T-helper 17 cell (primary cell): Measurements from ENCODE around the gene PRSS3. TPM values are rescaled to one million over a fixed set of nuclear protein-coding genes. Genes with fewer than 3 reads are reported as not detected.
"Not testable (repeated sequence)": the region's sequence is repeated elsewhere in the genome, so short reads cannot be mapped to it uniquely, and the experiment has no call there.

Experiments used
- ATAC-seq: fragments of 150-1000 bp; cut with Tn5 transposase; 2 replicates; pipeline ENCODE4 v1.10.0; 2021; ENCODE audit warnings: mild to moderate bottlenecking, moderate library complexity
- DNase-seq, 3 donors: peaks; one replicate each; pipeline versions ENCODE4 v3.0.0 to v3.0.0-alpha.2; 2020 to 2021
- H3K9me3 ChIP-seq: one replicate; pipeline ENCODE4 v1.7.0; 2013; ENCODE audit warnings: low read length, mild to moderate bottlenecking; ENCODE audit not compliant: control insufficient read depth, poor library complexity, severe bottlenecking
- H3K27ac Mint-ChIP-seq: one replicate; pipeline ENCODE4 v1.8.0; 2022; ENCODE audit warnings: mild to moderate bottlenecking, moderate library complexity, mixed read lengths
- H3K27me3 Mint-ChIP-seq: one replicate; pipeline ENCODE4 v1.8.0; 2022; ENCODE audit warnings: mixed read lengths
- H3K36me3 Mint-ChIP-seq: one replicate; pipeline ENCODE4 v1.8.0; 2022; ENCODE audit warnings: low read depth, mixed read lengths
- H3K4me1 Mint-ChIP-seq: one replicate; pipeline ENCODE4 v1.8.0; 2022; ENCODE audit warnings: mild to moderate bottlenecking, mixed read lengths
- H3K4me3 Mint-ChIP-seq: one replicate; pipeline ENCODE4 v1.8.0; 2022; ENCODE audit warnings: mild to moderate bottlenecking, moderate library complexity, mixed read lengths
- total RNA-seq, 4 donors: library from RNA in 2 of 4; stranded (reverse) in 2 of 4; gene quantifications; one replicate each; pipeline ENCODE4 v1.2.3 and lab custom pipeline; 2022 to 2026

PRSS3 gene
- total RNA-seq, 2 donors from 2014 or later, result not detected

DNA sequence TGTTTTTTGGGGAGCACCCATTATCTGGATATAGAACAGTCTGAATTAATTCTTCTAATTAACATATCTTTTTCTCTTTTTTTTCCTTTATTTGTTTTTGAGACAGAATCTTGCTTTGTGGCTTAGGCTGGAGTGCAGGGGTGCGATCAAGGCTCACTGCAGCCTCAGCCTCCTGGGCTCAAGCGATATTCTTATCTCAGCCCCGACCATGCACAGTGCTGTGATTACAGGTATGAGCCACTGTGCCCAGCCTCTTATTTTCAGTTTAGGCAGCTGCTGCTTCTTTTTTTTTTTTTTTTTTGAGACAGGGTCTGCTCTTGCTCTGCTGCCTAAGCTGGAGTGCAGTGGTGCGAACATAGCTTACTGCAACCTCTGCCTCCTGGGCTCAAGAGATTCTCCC, 41.8 kb downstream of the PRSS3 start:
- ATAC-seq (no peak), DNase-seq (no peak)
- H3K27me3 Mint-ChIP-seq, result no peaks in the 10 kb centered on the region
- no peaks in the 10 kb centered on the region for H3K36me3 Mint-ChIP-seq
- peak overlapping the region; percentile 72 for H3K27ac Mint-ChIP-seq
- peaks cover 39% of the 10 kb centered on the region for H3K4me1 Mint-ChIP-seq
- no peaks in the 10 kb centered on the region for H3K9me3 ChIP-seq
- H3K4me3 Mint-ChIP-seq, result no peak overlapping the region

DNA sequence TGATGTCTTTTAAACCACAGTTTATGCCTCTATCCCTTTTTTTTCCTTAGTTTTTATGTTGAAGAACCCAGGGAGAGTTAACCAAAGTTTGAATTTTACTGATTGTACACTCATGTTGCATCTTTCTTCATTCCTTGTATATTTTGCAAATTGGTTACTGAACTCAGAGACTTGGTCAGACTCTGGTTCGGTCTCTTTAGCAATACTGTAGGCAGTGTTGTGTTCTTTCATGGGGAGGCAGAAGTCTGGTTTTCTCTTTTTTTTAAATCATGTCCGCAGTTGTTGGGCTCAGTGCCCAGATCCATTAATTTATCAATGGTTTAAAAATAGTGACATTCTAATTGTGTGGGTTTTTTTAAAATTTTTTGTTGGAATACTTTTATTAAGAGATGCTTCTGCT, 45.0 kb downstream of the PRSS3 start:
- ATAC-seq, result no peak
- H3K36me3 Mint-ChIP-seq, result no peaks in the 10 kb centered on the region
- no peaks in the 10 kb centered on the region for H3K27me3 Mint-ChIP-seq
- H3K27ac Mint-ChIP-seq, result peak overlapping the region; percentile 72
- H3K4me1 Mint-ChIP-seq, result peaks cover 37% of the 10 kb centered on the region
- no peak overlapping the region for H3K4me3 Mint-ChIP-seq
- DNase-seq, result no peak
- H3K9me3 ChIP-seq, result no peaks in the 10 kb centered on the region

DNA sequence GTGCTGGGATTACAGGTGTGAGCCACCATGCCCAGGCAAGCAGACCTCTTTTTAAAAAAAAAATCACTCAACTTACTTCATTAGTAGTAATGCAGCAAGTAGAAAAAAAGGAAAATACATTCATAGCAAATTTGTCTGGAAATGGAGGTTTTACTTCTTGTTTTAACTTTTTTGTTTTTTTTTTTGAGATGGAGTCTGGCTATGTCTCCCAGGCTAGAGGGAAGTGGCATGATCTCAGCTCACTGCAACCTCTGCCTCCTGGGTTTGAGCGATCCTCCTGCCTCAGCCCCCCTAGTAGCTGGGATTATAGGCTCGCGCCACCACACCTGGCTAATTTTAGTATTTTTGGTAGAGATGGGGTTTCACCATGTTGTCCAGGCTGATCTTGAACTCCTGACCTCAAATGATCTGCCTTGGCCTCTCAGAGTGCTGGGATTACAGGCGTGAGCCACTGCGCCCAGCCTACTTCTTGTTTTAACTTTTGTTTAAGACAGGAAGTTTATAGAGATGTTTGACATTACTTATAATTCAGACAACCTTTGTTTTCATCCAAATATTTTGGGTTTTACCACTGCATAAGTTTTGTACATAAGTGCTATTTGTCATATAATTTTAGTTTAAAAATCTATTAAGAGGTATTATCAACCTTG, 48.1 kb downstream of the PRSS3 start:
- Mint-ChIP-seq H3K27ac (peak overlapping the region; percentile 41), H3K27me3 (no peaks in the 10 kb centered on the region), H3K4me1 (peaks cover 32% of the 10 kb centered on the region), H3K36me3 (peaks cover 2% of the 10 kb centered on the region), H3K4me3 (peak overlapping the region; percentile 33)
- DNase-seq, result no peak
- H3K9me3 ChIP-seq, result no peaks in the 10 kb centered on the region
- no peak for ATAC-seq

DNA sequence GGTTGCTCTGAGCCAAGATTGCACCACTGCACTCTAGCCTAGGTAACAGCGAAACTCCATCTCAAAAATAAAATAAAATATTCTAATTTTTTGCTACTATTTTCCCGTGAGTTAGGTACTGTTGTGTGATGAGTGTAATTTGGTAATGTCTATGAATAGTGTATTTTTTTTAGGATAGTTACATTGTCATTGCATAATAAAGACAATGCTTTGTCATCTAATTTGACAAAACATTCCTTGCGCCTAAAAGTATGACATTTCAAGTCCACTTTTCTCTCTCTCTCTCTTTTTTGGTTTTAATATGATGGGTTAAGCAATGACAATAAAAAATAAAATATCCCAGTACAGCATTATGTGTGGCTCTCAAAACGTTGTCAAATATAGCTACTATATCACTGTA, 50.9 kb downstream of the PRSS3 start:
- no peak for ATAC-seq
- DNase-seq, result no peak
- H3K36me3 Mint-ChIP-seq, result peaks cover 2% of the 10 kb centered on the region
- H3K9me3 ChIP-seq, result no peaks in the 10 kb centered on the region
- no peaks in the 10 kb centered on the region for H3K27me3 Mint-ChIP-seq
- H3K4me1 Mint-ChIP-seq, result peaks cover 27% of the 10 kb centered on the region
- H3K4me3 Mint-ChIP-seq, result no peak overlapping the region
- peak overlapping the region; percentile 6 for H3K27ac Mint-ChIP-seq

DNA sequence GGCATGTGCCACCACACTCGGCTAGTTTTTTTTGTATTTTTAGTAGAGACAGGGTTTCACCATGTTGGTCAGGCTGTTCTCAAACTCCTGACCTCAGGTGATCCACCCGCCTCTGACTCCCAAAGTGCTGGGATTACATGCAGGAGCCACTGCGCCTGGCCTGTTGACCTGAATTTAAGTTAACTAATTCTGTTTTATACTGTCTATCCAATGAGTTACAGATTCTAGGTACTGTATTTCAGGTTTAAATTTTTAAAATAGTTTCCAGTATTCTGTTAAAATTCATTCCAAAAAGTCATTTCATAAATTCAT, 52.5 kb downstream of the PRSS3 start:
- not testable (repeated sequence) for H3K27me3 Mint-ChIP-seq, DNase-seq, H3K9me3 ChIP-seq, ATAC-seq, H3K36me3 Mint-ChIP-seq
- peak overlapping the region; percentile 57 for H3K4me3 Mint-ChIP-seq
- peak overlapping the region; percentile 77 for H3K27ac Mint-ChIP-seq
- H3K4me1 Mint-ChIP-seq, result peaks cover 17% of the 10 kb centered on the region

Other genes starting within 250 kb of the PRSS3 start
- 10 to 100 TPM; 26.2 to 27.4 TPM for gene UBE2R2, start 21.6 kb downstream of the PRSS3 start, total RNA-seq